AG09319 (cell line): ENCODE results near the gene ADM2.
"Not testable (repeated sequence)": the region's sequence is repeated elsewhere in the genome, so short reads cannot be mapped to it uniquely, and the experiment has no call there.

Source experiments
- DNase-seq: peaks from one replicate; pipeline ENCODE4 v3.0.0-alpha.2; 2010; ENCODE audit warnings: low read depth; ENCODE audit errors: extremely low read depth
- CTCF ChIP-seq: IDR thresholded peaks from 2 replicates; pipeline ENCODE4 v1.5.1; 2011; ENCODE audit warnings: low read depth, mild to moderate bottlenecking, inconsistent platforms, low read length, moderate library complexity

The ADM2 gene

GRCh38 chr22:50530580-50530876, 49.2 kb downstream of the ADM2 start:
- DNase-seq: no peak
- TF ChIP-seq CTCF: no peak

- no peak for TF ChIP-seq CTCF
- DNase-seq: no peak
Measured at GRCh38 chr22:50530877-50531545, 49.7 kb downstream of the ADM2 start.

- DNase-seq: no peak
- no peak for TF ChIP-seq CTCF
Measured at GRCh38 chr22:50531546-50531961, 50.2 kb downstream of the ADM2 start.

- TF ChIP-seq CTCF: no peak
- DNase-seq: no peak
Measured at GRCh38 chr22:50531962-50532674, 50.8 kb downstream of the ADM2 start.

- no peak for TF ChIP-seq CTCF
- no peak for DNase-seq
Measured at GRCh38 chr22:50532824-50533796, 51.8 kb downstream of the ADM2 start.

GRCh38 chr22:50533856-50534711, 52.7 kb downstream of the ADM2 start:
- DNase-seq: not testable (repeated sequence)

GRCh38 chr22:50535113-50535512, 53.8 kb downstream of the ADM2 start:
- no peak for TF ChIP-seq CTCF
- no peak for DNase-seq
